Aorta (tissue), 5 donors: ENCODE data around the gene SEC14L5. TPM values are rescaled to one million over a fixed set of nuclear protein-coding genes. Genes with fewer than 3 reads are reported as not detected.
A peak's percentile ranks its signal among the peaks of the same experiment; 100 is the strongest.

ENCODE experiments used
- ATAC-seq: fragments of 200-7000 bp; cut with Tn5 transposase; one replicate; pipeline ENCODE4 v1.9.1; 2022; ENCODE audit warnings: moderate library complexity; ENCODE audit not compliant: low FRiP score
- DNase-seq, 2 donors: peaks; one replicate each; pipeline ENCODE4 v3.0.0-alpha.2; 2020
- H3K27ac ChIP-seq, 2 donors: one replicate each; pipeline ENCODE4 v1.5.1; 2013; ENCODE audit warnings: low read length in 2 of 2, mild to moderate bottlenecking in 2 of 2, moderate library complexity in 2 of 2, control low read depth in 1 of 2, inconsistent platforms in 1 of 2, low read depth in 1 of 2
- H3K27me3 ChIP-seq, 2 donors: one replicate each; pipeline ENCODE4 v1.6.1; 2013; ENCODE audit warnings: control low read depth in 1 of 2, low read length in 1 of 2, mild to moderate bottlenecking in 1 of 2, moderate library complexity in 1 of 2; ENCODE audit not compliant: insufficient read depth in 2 of 2, control insufficient read depth in 1 of 2
- H3K36me3 ChIP-seq, 2 donors: one replicate each; pipeline ENCODE4 v1.6.1; 2013; ENCODE audit warnings: control low read depth in 1 of 2, low read length in 1 of 2, mild to moderate bottlenecking in 1 of 2; ENCODE audit not compliant: insufficient read depth in 2 of 2, control insufficient read depth in 1 of 2
- H3K4me1 ChIP-seq, 2 donors: one replicate each; pipeline ENCODE4 v1.6.1; 2013; ENCODE audit warnings: low read length in 2 of 2, control low read depth in 1 of 2, mild to moderate bottlenecking in 1 of 2, moderate library complexity in 1 of 2; ENCODE audit not compliant: insufficient read depth in 2 of 2, control insufficient read depth in 1 of 2
- H3K4me3 ChIP-seq, 2 donors: one replicate each; pipeline ENCODE4 v1.5.1; 2013; ENCODE audit warnings: low read length in 2 of 2, control low read depth in 1 of 2, mild to moderate bottlenecking in 1 of 2
- H3K9me3 ChIP-seq: one replicate; pipeline ENCODE4 v1.6.1; 2013; ENCODE audit warnings: mild to moderate bottlenecking, low read length; ENCODE audit not compliant: control insufficient read depth
- WGBS, 2 donors: extraction: QIAGEN DNeasy Blood & Tissue Kit; methylation state at CpG; one replicate each; pipeline ENCODE4 v1.1.7; 2013; 5-methylcytosine and 5-hydroxymethylcytosine counted together
- intact Hi-C, 2 donors: fragments of 100-400 bp; cut with DNase I; formaldehyde crosslinking; loops; one replicate each; pipeline versions ENCODE4 v1.14.2 to v1.15.0; 2022
- long read RNA-seq, 2 donors: library from polyadenylated mRNA; unstranded; transcript quantifications; one replicate each; pipeline ENCODE4 v2.0.0, GENCODE V29; 2020 to 2021
- polyA plus RNA-seq, 2 donors: library from polyadenylated mRNA; stranded (reverse); fragments of 200-250 nt; gene quantifications; one replicate each; pipeline ENCODE4 v1.2.3, GENCODE V29; 2013
- total RNA-seq, 2 donors: library from RNA; stranded (reverse); fragmentation: NEBNext Ultra II Directional; extraction: Animal tissue kit (Norgen Biotek cat#: 25700); gene quantifications; one replicate each; pipeline ENCODE4 v1.2.1, GENCODE V29; 2021
- donor health status: healthy with polysubstance abuse.
- donor health status: Bipolar disorder and iron deficiency.
- donor health status: DM: no; HTN: no; CAD: no.
- donor health status: DM: no; HTN: no; CAD: no.
- donor health status: DM: yes; HTN: yes; CAD: no.

SEC14L5 gene
- under 1 TPM; 0.29 to 0.90 TPM for total RNA-seq
- polyA plus RNA-seq, result under 1 TPM in 1 of 2 donors, not detected in 1; 0.26 TPM
- long read RNA-seq, donor 1, result 0 reads
- long read RNA-seq, donor 2, result 0 reads

DNA sequence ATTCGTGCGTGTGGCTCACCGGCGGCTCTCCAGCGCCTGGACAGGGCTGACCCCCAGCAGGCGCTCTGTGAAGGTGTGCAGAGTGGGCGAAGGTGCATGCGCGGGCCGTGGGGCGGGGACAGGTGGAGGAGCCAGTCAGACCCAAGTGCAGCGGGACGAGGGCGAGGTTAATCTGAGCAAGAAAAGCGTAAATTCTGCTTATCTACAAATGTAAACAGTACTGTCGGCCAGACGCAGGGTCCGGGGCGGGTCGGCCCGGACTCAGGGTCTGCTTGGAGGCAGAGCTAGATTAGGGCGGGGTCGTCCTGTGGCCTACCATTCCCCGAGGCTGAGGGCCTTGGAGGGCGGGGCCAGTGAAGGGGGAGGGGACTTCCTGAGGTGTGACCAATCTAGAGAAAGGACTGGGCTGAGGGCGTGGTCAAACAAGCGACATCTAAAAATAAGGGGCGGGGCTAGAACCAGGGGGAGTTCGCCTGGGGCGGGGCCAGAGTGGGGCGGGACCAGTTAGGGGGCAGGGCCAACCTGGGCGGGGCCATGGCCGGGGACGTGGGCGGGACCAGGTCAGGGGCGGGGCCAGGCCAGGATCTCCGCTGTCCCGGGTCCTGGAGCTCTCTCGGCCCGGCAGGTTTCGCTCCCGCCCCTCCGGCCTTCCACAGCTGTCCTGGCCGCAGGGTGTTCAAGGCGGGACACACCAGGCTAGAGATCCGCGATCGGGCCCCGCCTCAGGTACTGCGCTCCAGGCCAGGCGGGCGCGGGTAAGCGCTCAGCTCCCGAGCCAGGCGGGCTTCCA is at the start of gene SEC14L5:
TSS of gene SEC14L5 (plus strand) at position 611 of the 790 bp plus-strand sequence. CDS start 994 bp downstream, outside the sequence.
- H3K4me1 ChIP-seq, result no peaks in the 10 kb centered on the region
- peak within 1 kb of the TSS in 1 of 2 donors; percentile 8 for H3K27ac ChIP-seq
- H3K27me3 ChIP-seq, result no peaks in the 10 kb centered on the region
- WGBS, 2 donors, result 1% methylated on average over 51 to 56 of the region's 56 CpGs
- H3K36me3 ChIP-seq, result no peaks in the 10 kb centered on the region
- intact Hi-C loops, result loop anchor here (2.0 to 10.0 kb wide), 4 partner anchors 109 to 453 kb away; partner anchors contain the start of gene NUDT16L1 (in 1 of the 2)
- ATAC-seq (peak; percentile 98), DNase-seq (peak; percentile 97 to 99)
- H3K9me3 ChIP-seq, result no peaks in the 10 kb centered on the region
- H3K4me3 ChIP-seq, result peak within 1 kb of the TSS; percentile 22

DNA sequence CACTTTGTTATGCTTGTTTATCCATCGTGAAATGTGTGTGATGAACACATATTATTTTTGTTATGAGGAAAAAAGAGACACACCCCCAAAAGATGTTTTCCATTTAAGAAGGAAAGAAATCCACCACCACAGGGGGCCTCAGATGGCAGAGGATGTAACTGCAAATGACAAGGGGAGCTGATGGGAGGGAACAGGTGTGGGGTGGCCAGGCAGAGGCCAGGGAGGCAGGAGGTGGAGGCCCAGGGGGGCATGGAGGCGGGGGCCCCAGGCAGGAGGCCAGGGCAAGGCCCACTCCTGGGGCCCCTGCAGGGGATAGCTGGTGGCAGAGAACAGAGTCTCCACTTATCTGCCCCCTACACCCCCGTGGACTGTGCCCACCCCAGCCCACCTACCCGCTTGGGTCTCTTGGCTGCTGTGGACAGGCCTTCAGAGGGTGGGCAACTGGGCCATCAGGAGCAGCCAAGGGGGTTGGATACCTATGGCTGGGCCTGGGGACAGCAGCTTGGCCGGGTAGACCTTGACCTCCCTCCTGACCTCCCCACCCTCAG is 49.2 kb upstream of the SEC14L5 start:
- H3K4me3 ChIP-seq, result no peak overlapping the region
- H3K27ac ChIP-seq, result no peak overlapping the region
- ATAC-seq (no peak), DNase-seq (no peak)
- H3K9me3 ChIP-seq, result no peaks in the 10 kb centered on the region
- no peaks in the 10 kb centered on the region for H3K27me3 ChIP-seq
- H3K4me1 ChIP-seq, result no peaks in the 10 kb centered on the region
- H3K36me3 ChIP-seq, result no peaks in the 10 kb centered on the region
- WGBS, 2 donors, result 90 to 91% methylated on average over 4 to 5 of the region's 5 CpGs
- intact Hi-C loops, result no loop called here

DNA sequence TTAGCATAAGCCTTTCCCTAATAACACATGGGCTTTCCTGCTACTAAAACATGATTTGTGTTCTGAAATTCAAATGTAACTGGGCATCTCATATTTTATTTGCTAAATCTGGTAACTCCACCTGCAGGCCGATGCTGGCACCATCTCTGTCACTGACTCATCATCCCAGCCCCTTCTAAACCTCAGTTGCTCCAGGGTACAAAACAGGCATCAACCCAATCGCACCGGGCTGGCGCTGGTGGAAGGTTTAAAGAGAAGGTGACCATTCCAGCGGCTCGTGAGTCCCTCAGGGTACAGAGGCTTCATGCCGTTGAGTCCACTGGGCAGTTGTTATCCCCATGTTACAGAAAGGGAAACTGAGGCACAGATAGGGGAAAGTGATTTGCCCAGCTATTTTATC is 48.3 kb upstream of the SEC14L5 start:
- no peaks in the 10 kb centered on the region for H3K36me3 ChIP-seq
- no peaks in the 10 kb centered on the region for H3K27me3 ChIP-seq
- no peaks in the 10 kb centered on the region for H3K4me1 ChIP-seq
- intact Hi-C loops, result no loop called here
- H3K9me3 ChIP-seq, result no peaks in the 10 kb centered on the region
- no peak for DNase-seq
- H3K27ac ChIP-seq, result no peak overlapping the region
- no peak for ATAC-seq
- no peak overlapping the region for H3K4me3 ChIP-seq
- WGBS, 2 donors, result 92% methylated on average over 7 of the region's 7 CpGs

DNA sequence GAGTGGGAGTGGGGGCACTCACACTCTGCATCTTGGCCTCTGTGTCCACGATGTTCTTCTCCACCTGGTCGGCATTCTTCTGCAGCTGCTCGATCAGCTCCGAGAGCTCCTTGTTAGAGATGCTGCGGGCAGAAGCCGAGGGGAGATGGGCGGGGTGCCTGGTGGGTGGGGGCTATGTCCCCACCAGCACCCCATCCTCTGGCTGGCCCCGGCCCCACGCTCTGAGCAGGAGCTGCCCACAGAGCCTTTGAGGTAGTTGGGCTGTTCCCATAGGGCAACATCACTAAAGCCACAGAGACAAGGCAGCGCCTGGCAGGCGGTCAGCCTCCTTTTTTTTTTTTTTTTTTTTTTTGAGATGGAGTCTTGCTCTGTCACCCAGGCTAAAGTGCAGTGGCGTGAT is 47.3 kb upstream of the SEC14L5 start:
- ATAC-seq (no peak), DNase-seq (no peak)
- Histone ChIP-seq H3K27me3 (no peaks in the 10 kb centered on the region), H3K4me3 (no peak overlapping the region), H3K27ac (no peak overlapping the region), H3K9me3 (no peaks in the 10 kb centered on the region), H3K4me1 (no peaks in the 10 kb centered on the region), H3K36me3 (no peaks in the 10 kb centered on the region)
- intact Hi-C loops, result no loop called here
- 87 to 91% methylated on average over 12 of the region's 12 CpGs for WGBS, 2 donors

DNA sequence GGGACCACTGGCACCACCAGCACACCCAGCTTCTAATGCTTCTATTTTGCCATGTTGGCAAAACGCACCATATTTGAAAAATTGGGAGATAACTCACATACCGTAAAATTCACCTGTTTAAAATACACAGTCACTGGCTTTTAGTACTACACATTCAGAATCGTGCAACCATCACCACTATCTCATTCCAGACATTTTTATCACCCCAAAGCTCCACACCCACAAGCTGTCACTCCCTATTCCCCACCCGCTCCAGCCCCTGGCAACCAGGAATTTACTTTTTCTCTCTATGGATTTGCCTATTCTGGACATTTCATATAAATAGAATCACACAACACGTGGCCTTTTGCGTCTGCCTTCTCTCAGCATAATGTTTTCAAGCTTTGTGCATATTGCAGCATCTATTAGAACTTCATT is 46.2 kb upstream of the SEC14L5 start:
- Histone ChIP-seq H3K27me3 (no peaks in the 10 kb centered on the region), H3K9me3 (no peaks in the 10 kb centered on the region), H3K27ac (no peak overlapping the region), H3K4me3 (no peak overlapping the region), H3K4me1 (no peaks in the 10 kb centered on the region), H3K36me3 (no peaks in the 10 kb centered on the region)
- 62 to 64% methylated on average over 6 of the region's 6 CpGs for WGBS, 2 donors
- ATAC-seq (no peak), DNase-seq (no peak)
- intact Hi-C loops, result no loop called here

DNA sequence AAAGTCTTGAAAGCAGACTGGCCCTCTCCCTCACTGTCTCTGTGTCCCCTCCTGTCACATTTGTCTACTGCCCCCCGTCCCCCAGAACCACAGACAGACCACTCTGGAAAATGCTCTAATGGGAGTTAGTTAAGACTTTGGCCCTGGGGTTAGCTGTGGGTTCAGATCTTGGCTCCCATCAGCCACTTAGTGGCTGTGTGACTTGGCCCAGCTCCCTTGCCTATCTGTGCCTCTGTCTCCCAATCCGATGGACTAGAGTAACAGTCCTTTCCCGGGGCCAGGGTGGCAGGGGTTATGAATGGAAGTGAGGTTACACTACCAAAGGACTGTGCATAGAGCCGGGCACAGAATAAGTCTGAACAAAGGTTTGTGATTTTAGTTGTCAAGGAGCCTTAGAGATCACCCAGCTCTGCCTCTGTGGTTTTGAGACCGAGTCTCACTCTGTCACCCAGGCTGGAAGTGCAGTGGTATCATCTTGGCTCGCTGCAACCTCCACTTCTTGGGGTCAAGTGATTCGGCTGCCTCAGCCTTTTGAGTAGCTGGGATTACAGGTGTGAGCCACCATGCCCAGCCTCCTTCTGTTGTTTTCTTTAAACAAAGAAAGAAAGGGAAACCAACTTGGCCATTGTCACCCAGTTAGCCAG is 44.9 kb upstream of the SEC14L5 start:
- ATAC-seq (no peak), DNase-seq (no peak)
- Histone ChIP-seq H3K36me3 (no peaks in the 10 kb centered on the region), H3K9me3 (no peaks in the 10 kb centered on the region), H3K4me1 (no peaks in the 10 kb centered on the region), H3K27me3 (no peaks in the 10 kb centered on the region), H3K27ac (no peak overlapping the region), H3K4me3 (no peak overlapping the region)
- 78 to 81% methylated on average over 7 of the region's 7 CpGs for WGBS, 2 donors
- intact Hi-C loops, result no loop called here

DNA sequence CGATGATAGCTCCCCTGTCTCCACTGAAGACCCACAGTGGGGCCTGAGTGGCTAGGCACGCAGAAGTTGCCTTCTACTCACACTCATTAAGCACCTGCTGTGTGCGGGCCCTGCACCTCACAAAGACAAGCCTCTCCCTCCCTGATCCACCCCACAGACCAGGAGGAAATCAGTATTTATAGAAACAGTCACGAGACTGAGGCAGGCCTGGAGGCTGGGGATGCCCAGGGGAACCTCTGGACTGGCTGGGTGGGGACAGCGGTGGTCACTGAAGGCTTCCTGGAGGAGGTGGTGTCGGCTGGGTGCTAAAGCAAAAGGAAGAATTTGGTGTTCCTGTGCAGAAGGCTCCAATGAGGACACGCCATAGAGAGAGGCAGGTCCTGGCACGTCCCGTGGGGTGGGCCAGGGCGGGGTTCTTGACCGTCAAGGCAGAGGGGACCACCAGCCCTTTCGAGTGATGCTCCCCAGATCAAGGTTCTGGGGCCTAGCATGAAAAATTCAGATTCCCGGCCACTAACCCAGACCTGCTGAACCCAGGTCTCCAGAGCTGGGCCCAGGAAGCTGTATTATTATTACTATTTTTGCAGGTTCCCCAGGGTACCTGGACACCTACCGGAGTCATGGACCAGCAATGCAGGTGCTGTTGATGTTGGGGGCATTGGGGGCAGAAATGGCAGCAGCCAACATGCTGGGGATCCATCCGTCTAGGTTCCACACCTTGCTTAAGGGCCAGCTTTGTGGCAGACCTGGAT is 44.2 kb upstream of the SEC14L5 start:
- H3K27me3 ChIP-seq, result no peaks in the 10 kb centered on the region
- no peaks in the 10 kb centered on the region for H3K4me1 ChIP-seq
- H3K9me3 ChIP-seq, result no peaks in the 10 kb centered on the region
- no peak overlapping the region for H3K4me3 ChIP-seq
- DNase-seq (no peak), ATAC-seq (no peak)
- no peak overlapping the region for H3K27ac ChIP-seq
- H3K36me3 ChIP-seq, result no peaks in the 10 kb centered on the region
- intact Hi-C loops, result no loop called here
- 92 to 93% methylated on average over 15 of the region's 15 CpGs for WGBS, 2 donors

DNA sequence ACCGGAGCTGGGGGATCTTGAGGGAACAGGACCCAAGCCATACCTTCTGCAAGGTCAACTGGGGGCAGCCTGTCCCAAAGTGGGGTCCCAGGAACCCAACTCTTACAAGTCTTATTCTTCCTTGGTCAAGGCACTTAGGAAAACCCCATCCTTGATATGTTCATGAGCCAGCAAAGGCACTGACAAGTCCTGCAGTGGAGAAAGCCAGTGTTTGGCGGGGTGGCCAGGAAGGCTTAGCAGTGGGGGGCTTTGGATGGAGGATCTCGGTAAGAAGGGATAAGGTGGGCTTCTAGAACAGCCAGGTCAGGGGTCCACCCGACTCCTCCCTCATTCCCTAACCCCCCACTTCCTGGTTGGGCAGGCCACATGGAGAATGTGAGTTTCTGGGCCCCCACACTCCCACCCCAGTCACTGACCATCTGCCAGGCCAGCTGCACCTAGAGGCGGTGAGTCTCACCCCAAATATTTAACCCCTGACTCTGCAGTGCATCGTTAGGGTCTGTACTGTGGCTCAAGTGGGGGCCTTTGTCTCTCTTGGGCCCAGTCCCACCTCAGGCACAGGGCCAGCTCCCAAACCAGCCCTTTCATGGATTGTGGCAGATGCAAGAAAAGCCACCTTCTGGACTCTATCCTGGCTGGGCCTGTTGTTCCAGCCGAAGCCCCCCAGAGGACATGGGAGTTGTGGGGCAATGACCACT is 43.5 kb upstream of the SEC14L5 start:
- Histone ChIP-seq H3K27ac (no peak overlapping the region), H3K36me3 (no peaks in the 10 kb centered on the region), H3K27me3 (no peaks in the 10 kb centered on the region), H3K4me3 (no peak overlapping the region), H3K9me3 (no peaks in the 10 kb centered on the region), H3K4me1 (no peaks in the 10 kb centered on the region)
- 89 to 94% methylated on average over 7 of the region's 7 CpGs for whole genome bisulfite sequencing, 2 donors
- intact Hi-C loops, result no loop called here
- ATAC-seq (no peak), DNase-seq (no peak)
